Spleen (tissue), 11 donors: ENCODE results near the gene LIN37. TPM values are rescaled to one million over a fixed set of nuclear protein-coding genes. Genes with fewer than 3 reads are reported as not detected.

Experiments used
- DNase-seq: peaks from one replicate; pipeline ENCODE4 v3.0.0-alpha.2; 2020
- H3K27ac ChIP-seq, 8 donors: fragments of 200-600 bp; sonication (generic) in 7 of 8; 1 replicate in 4 of 8; 2 replicates in 4 of 8; pipeline versions ENCODE4 v1.5.0 to v1.8.0; 2016 to 2021; ENCODE audit warnings: inconsistent platforms in 4 of 8, mild to moderate bottlenecking in 4 of 8, moderate library complexity in 1 of 8
- H3K27me3 ChIP-seq, 7 donors: fragments of 200-600 bp; sonication (generic) in 6 of 7; replicated peaks in 1 of 7; 1 replicate in 4 of 7; 2 replicates in 3 of 7; pipeline versions ENCODE4 v1.5.0 to v1.8.0; 2016 to 2021; ENCODE audit warnings: inconsistent platforms in 3 of 7, mild to moderate bottlenecking in 1 of 7
- H3K36me3 ChIP-seq, 6 donors: fragments of 200-600 bp; sonication (generic) in 5 of 6; 1 replicate in 4 of 6; 2 replicates in 2 of 6; pipeline versions ENCODE4 v1.5.0 to v1.8.0; 2016 to 2021; ENCODE audit warnings: inconsistent platforms in 2 of 6
- H3K4me1 ChIP-seq, 6 donors: fragments of 200-600 bp; sonication (generic) in 5 of 6; 1 replicate in 3 of 6; 2 replicates in 3 of 6; pipeline versions ENCODE4 v1.5.0 to v1.8.0; 2016 to 2021; ENCODE audit warnings: inconsistent platforms in 3 of 6
- H3K4me3 ChIP-seq, 8 donors: fragments of 200-600 bp; sonication (generic) in 7 of 8; 1 replicate in 4 of 8; 2 replicates in 4 of 8; pipeline versions ENCODE4 v1.5.0 to v1.8.0; 2016 to 2021; ENCODE audit warnings: inconsistent platforms in 4 of 8, mild to moderate bottlenecking in 4 of 8, moderate library complexity in 2 of 8
- H3K9me3 ChIP-seq, 8 donors: fragments of 200-600 bp; sonication (generic) in 7 of 8; 1 replicate in 4 of 8; 2 replicates in 4 of 8; pipeline versions ENCODE4 v1.5.0 to v1.8.0; 2016 to 2021; ENCODE audit warnings: inconsistent platforms in 4 of 8
- POLR2A ChIP-seq, 3 donors: fragments of 450-650 bp; IDR thresholded peaks; one replicate each; pipeline ENCODE4 v1.5.1; 2017; ENCODE audit warnings: antibody characterized with exemption in 3 of 3, mild to moderate bottlenecking in 1 of 3
- POLR2AphosphoS5 ChIP-seq, 3 donors: sonication (generic); formaldehyde crosslinking; IDR thresholded peaks; one replicate each; pipeline ENCODE4 v1.5.1; 2017; ENCODE audit warnings: antibody characterized with exemption in 3 of 3
- WGBS, 5 donors: extraction: QIAGEN DNeasy Blood & Tissue Kit in 3 of 5; methylation state at CpG; one replicate each; pipeline versions ENCODE4 v1.1.5 to v1.1.7; 2013 to 2018; 5-methylcytosine and 5-hydroxymethylcytosine counted together
- intact Hi-C: fragments of 100-400 bp; cut with DNase I; formaldehyde crosslinking; loops from one replicate; pipeline ENCODE4 v1.15.0; 2023; ENCODE audit warnings: low total_unique reads
- polyA plus RNA-seq, 3 donors: library from polyadenylated mRNA; stranded (reverse); fragments of 200-250 nt; gene quantifications; one replicate each; pipeline ENCODE4 v1.2.1, GENCODE V29; 2013
- total RNA-seq, 7 donors: library from RNA; depleted of rRNA in 3 of 7; stranded (reverse); fragments of >200 nt in 3 of 7; fragmentation: NEBNext Ultra II Directional in 4 of 7; extraction: Animal tissue kit (Norgen Biotek cat#: 25700) in 4 of 7; gene quantifications; one replicate each; pipeline versions ENCODE4 v1.1.0 to v1.2.1, GENCODE V29; 2016 to 2021
- TF ChIP-seq, protein P1 (sequence below), 11 experiments: fragments of 200-600 bp in 7 of 11; fragments of 450-650 bp in 4 of 11; sonication (generic) in 4 of 11; IDR thresholded peaks in 8 of 11; conservative IDR thresholded peaks in 3 of 11; 1 replicate in 7 of 11; 2 replicates in 4 of 11; pipeline versions ENCODE4 v1.4.0 to v1.8.0; 2016 to 2021; ENCODE audit warnings: antibody characterized with exemption in 11 of 11, inconsistent platforms in 4 of 11, mild to moderate bottlenecking in 1 of 11
- donor health status: healthy with polysubstance abuse.
- donor health status: DM: no; HTN: no; CAD: no; lungs with moderate emphysema.
- donor health status: DM: no; HTN: no; CAD: no.
- donor health status: Bipolar disorder and iron deficiency.
- donor health status: healthy.
- donor health status: DM: no; HTN: no; CAD: no.
- donor health status: DM: yes; HTN: yes; CAD: no.

The LIN37 gene
- total and polyA plus RNA-seq, 10 donors: 7.0 to 28.5 (median 14.2) TPM

DNA sequence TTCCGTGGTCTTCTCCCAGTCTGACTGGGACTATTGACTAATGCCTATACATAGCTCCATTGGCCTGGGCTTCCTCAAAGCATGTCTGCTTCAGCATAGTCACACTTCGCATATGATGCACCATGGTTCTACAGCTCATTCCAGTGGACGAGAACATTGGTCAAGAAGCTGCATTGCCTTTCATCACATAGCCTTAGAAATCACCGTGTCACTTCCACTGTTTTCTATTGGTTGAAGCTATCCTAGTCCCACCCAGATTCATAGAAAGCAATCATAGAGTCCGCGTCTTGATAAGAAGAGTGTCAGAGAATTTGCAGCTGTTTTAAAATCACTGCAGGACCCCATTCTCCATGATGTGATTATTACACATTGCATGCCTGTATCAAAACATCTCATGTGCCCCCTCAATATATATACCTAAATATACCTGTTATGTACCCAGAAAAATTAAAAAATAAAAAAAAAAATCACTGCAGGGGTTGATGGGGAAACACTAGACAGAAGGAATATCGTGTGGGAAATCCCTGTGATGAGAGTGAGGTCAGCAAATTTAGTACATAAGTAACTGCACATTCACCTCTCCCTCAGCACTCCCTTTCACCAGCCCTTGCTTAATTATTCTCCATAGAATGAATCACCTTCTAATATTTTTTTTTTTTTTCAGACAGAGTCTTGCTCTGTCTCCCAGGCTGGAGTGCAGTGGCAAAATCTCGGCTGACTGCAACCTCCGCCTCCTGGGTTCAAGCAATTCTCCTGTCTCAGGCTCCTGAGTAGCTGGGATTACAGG, 24.8 kb downstream of the LIN37 start:
- TF ChIP-seq, protein P1, sequence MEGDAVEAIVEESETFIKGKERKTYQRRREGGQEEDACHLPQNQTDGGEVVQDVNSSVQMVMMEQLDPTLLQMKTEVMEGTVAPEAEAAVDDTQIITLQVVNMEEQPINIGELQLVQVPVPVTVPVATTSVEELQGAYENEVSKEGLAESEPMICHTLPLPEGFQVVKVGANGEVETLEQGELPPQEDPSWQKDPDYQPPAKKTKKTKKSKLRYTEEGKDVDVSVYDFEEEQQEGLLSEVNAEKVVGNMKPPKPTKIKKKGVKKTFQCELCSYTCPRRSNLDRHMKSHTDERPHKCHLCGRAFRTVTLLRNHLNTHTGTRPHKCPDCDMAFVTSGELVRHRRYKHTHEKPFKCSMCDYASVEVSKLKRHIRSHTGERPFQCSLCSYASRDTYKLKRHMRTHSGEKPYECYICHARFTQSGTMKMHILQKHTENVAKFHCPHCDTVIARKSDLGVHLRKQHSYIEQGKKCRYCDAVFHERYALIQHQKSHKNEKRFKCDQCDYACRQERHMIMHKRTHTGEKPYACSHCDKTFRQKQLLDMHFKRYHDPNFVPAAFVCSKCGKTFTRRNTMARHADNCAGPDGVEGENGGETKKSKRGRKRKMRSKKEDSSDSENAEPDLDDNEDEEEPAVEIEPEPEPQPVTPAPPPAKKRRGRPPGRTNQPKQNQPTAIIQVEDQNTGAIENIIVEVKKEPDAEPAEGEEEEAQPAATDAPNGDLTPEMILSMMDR (IDR thresholded peaks at IDR 0.05 in 8 of 11, conservative IDR thresholded peaks at IDR 0.05 in 3 of 11): no peak
- no peak for TF ChIP-seq POLR2AphosphoS5 (IDR thresholded peaks at IDR 0.05)
- no peak for TF ChIP-seq POLR2A (IDR thresholded peaks at IDR 0.05)
- peaks cover 4 to 28% (median 19%) of the 10 kb centered on the region in 6 donors for H3K4me1 ChIP-seq
- WGBS, 5 donors: 59 to 74% (median 65%) methylated on average over 9 of the region's 9 CpGs
- peaks cover 0 to 18% (median 0%) of the 10 kb centered on the region in 6 donors for H3K36me3 ChIP-seq
- no peak overlapping the region for H3K27ac ChIP-seq
- H3K4me3 ChIP-seq: no peak overlapping the region
- no peak for DNase-seq
- no peaks in the 10 kb centered on the region for H3K27me3 ChIP-seq
- no peaks in the 10 kb centered on the region for H3K9me3 ChIP-seq
- intact Hi-C loops: no loop called here

DNA sequence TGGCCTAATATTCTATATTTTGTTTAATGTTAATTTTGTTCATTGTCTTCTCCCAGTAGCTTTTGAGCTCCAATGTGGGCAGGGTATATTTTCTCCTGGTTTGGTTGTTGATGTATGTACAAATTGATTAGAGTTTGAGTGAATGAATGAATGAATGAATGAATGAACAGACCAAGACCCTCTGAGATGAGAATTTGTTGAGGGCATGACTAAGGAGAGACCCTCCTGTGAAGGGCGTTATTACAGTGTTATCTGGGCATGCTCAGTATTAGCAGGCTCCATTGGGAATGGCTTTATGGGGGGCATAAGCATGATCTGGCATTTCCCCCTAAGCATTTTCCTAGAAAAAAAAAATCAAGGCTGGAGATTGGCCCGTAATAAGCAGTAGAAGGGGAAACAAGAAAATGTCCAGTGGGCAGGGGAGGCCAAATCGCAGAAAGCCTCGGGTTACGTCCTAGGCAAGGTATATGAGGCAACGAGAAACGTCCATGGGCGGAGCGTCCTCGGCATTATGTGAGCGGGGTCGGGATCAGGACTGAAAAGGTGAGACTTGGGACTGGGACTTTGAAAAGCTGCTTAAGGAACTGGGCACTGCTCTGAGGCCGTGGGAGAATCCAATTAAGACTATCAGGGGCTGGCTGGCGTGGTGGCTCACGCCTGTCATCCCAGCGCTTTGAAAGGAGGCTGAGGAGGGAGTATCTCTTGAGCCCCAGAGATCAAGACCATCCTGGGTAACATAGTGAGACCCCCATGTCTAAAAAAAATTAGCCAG, 26.1 kb downstream of the LIN37 start:
- H3K27ac ChIP-seq: peak overlapping the region in 2 of 8 donors; percentile 78 to 85
- TF ChIP-seq POLR2A (IDR thresholded peaks at IDR 0.05): no peak
- no peak for TF ChIP-seq POLR2AphosphoS5 (IDR thresholded peaks at IDR 0.05)
- TF ChIP-seq, protein P1 (IDR thresholded peaks at IDR 0.05 in 8 of 11, conservative IDR thresholded peaks at IDR 0.05 in 3 of 11): no peak
- H3K4me1 ChIP-seq: peaks cover 4 to 22% (median 18%) of the 10 kb centered on the region in 6 donors
- H3K4me3 ChIP-seq: peak overlapping the region in 7 of 8 donors; percentile 89 to 100 (median 98)
- DNase-seq: no peak
- H3K9me3 ChIP-seq: no peaks in the 10 kb centered on the region
- H3K36me3 ChIP-seq: peaks cover 0 to 19% (median 0%) of the 10 kb centered on the region in 6 donors
- WGBS, 5 donors: 42 to 61% (median 52%) methylated on average over 16 of the region's 16 CpGs
- H3K27me3 ChIP-seq: no peaks in the 10 kb centered on the region
- intact Hi-C loops: no loop called here

DNA sequence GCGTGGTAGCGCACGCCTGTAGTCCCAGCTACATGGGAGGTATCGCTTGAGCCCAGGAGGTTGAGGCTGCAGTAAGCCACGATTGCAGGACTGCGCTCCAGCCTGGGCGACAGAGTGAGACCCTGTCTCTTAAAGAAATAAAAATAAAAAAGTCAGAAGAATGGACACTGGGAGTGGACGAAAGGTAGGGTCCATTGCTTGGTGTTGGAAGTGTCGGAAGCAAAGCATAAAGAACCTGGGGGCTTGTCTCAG, 26.6 kb downstream of the LIN37 start:
- intact Hi-C loops: no loop called here
- H3K27ac ChIP-seq: peak overlapping the region in 2 of 8 donors; percentile 78 to 85
- no peak for DNase-seq
- TF ChIP-seq POLR2AphosphoS5 (IDR thresholded peaks at IDR 0.05) (no peak), POLR2A (IDR thresholded peaks at IDR 0.05) (no peak)
- TF ChIP-seq, protein P1 (IDR thresholded peaks at IDR 0.05 in 8 of 11, conservative IDR thresholded peaks at IDR 0.05 in 3 of 11): no peak
- 11 to 40% (median 28%) methylated on average over 9 of the region's 9 CpGs for WGBS, 5 donors
- peaks cover 4 to 22% (median 18%) of the 10 kb centered on the region in 6 donors for H3K4me1 ChIP-seq
- H3K4me3 ChIP-seq: peak overlapping the region; percentile 89 to 100 (median 98)
- peaks cover 0 to 23% (median 2%) of the 10 kb centered on the region in 6 donors for H3K36me3 ChIP-seq
- no peaks in the 10 kb centered on the region for H3K27me3 ChIP-seq
- H3K9me3 ChIP-seq: no peaks in the 10 kb centered on the region
